Type B pancreatic cell (in vitro differentiated cells): ENCODE measurements around the gene TRIM67. TPM values are rescaled to one million over a fixed set of nuclear protein-coding genes. Genes with fewer than 3 reads are reported as not detected.

Experiments
- DNase-seq: peaks from one replicate; pipeline ENCODE4 v3.0.0; 2021; ENCODE audit warnings: mixed read lengths; ENCODE audit not compliant: unreplicated experiment; ENCODE audit errors: extremely low spot score
- H3K27ac Mint-ChIP-seq: 2 replicates; pipeline ENCODE4 v1.8.0; 2021; ENCODE audit warnings: mild to moderate bottlenecking, mixed read lengths
- H3K27me3 Mint-ChIP-seq: 2 replicates; pipeline ENCODE4 v1.8.0; 2021; ENCODE audit warnings: mixed read lengths
- H3K36me3 Mint-ChIP-seq: 2 replicates; pipeline ENCODE4 v1.8.0; 2021; ENCODE audit warnings: mixed read lengths
- H3K4me1 Mint-ChIP-seq: one replicate; pipeline ENCODE4 v1.8.0; 2021; ENCODE audit warnings: mixed read lengths; ENCODE audit not compliant: unreplicated experiment
- H3K4me3 Mint-ChIP-seq: 2 replicates; pipeline ENCODE4 v1.8.0; 2021; ENCODE audit warnings: mild to moderate bottlenecking, mixed read lengths
- H3K9me3 Mint-ChIP-seq: 2 replicates; pipeline ENCODE4 v1.8.0; 2021; ENCODE audit warnings: mixed read lengths
- CTCF ChIP-seq: fragments of 200-600 bp; sonication (generic); conservative IDR thresholded peaks from 2 replicates; pipeline ENCODE4 v1.5.0; 2021; ENCODE audit warnings: antibody characterized with exemption, mild to moderate bottlenecking
- total RNA-seq: library from RNA; stranded (reverse); gene quantifications from 2 replicates; pipeline ENCODE4 v1.2.1, GENCODE V29; 2021; ENCODE audit warnings: low replicate concordance

TRIM67 gene
- total RNA-seq, 1 donor from 2014 or later: 0.65 TPM

- Mint-ChIP-seq H3K36me3 (no peaks in the 10 kb centered on the region), H3K27ac (no peak overlapping the region), H3K9me3 (peaks cover 4% of the 10 kb centered on the region), H3K4me1 (no peaks in the 10 kb centered on the region), H3K27me3 (peaks cover 50% of the 10 kb centered on the region), H3K4me3 (no peak overlapping the region)
- no peak for DNase-seq
- TF ChIP-seq CTCF: no peak
Measured at GRCh38 chr1:231188072-231188471, 26.2 kb downstream of the TRIM67 start.

GRCh38 chr1:231188768-231189167 is 26.9 kb downstream of the TRIM67 start:
- TF ChIP-seq CTCF: no peak
- Mint-ChIP-seq H3K36me3 (no peaks in the 10 kb centered on the region), H3K27me3 (peaks cover 51% of the 10 kb centered on the region), H3K9me3 (peaks cover 4% of the 10 kb centered on the region), H3K4me3 (no peak overlapping the region), H3K4me1 (no peaks in the 10 kb centered on the region), H3K27ac (no peak overlapping the region)
- DNase-seq: no peak

GRCh38 chr1:231189683-231190270 is 27.9 kb downstream of the TRIM67 start:
- Mint-ChIP-seq H3K4me3 (no peak overlapping the region), H3K36me3 (no peaks in the 10 kb centered on the region), H3K9me3 (peaks cover 4% of the 10 kb centered on the region), H3K27ac (no peak overlapping the region), H3K27me3 (peaks cover 42% of the 10 kb centered on the region), H3K4me1 (no peaks in the 10 kb centered on the region)
- no peak for DNase-seq
- no peak for TF ChIP-seq CTCF

- Mint-ChIP-seq H3K4me3 (no peak overlapping the region), H3K4me1 (no peaks in the 10 kb centered on the region), H3K27ac (no peak overlapping the region), H3K27me3 (peaks cover 38% of the 10 kb centered on the region), H3K36me3 (no peaks in the 10 kb centered on the region), H3K9me3 (peaks cover 4% of the 10 kb centered on the region)
- TF ChIP-seq CTCF: no peak
- DNase-seq: no peak
Measured at GRCh38 chr1:231190456-231190855, 28.6 kb downstream of the TRIM67 start.

- Mint-ChIP-seq H3K27me3 (peaks cover 26% of the 10 kb centered on the region), H3K36me3 (no peaks in the 10 kb centered on the region), H3K4me3 (no peak overlapping the region), H3K9me3 (peaks cover 4% of the 10 kb centered on the region), H3K4me1 (no peaks in the 10 kb centered on the region), H3K27ac (no peak overlapping the region)
- no peak for TF ChIP-seq CTCF
- DNase-seq: no peak
Measured at GRCh38 chr1:231192620-231193163, 30.8 kb downstream of the TRIM67 start.
